HUES48 (cell line): ENCODE measurements around the gene ASIC1.

ENCODE experiments used
- H3K27ac ChIP-seq: one replicate; pipeline ENCODE4 v1.7.0; 2013; ENCODE audit warnings: low read depth, low read length, inconsistent platforms
- H3K27me3 ChIP-seq: 2 replicates; pipeline ENCODE4 v1.6.1; 2013; ENCODE audit warnings: mild to moderate bottlenecking, low read length; ENCODE audit not compliant: control insufficient read depth, insufficient read depth
- H3K36me3 ChIP-seq: 2 replicates; pipeline ENCODE4 v1.6.1; 2013; ENCODE audit warnings: low read length; ENCODE audit not compliant: control insufficient read depth, insufficient read depth
- H3K4me1 ChIP-seq: 2 replicates; pipeline ENCODE4 v1.6.1; 2013; ENCODE audit warnings: mild to moderate bottlenecking, low read length; ENCODE audit not compliant: control insufficient read depth, insufficient read depth
- H3K4me3 ChIP-seq: 2 replicates; pipeline ENCODE4 v1.5.1; 2013; ENCODE audit warnings: mild to moderate bottlenecking, low read depth, low read length
- H3K9ac ChIP-seq: 2 replicates; pipeline ENCODE4 v1.6.1; 2013; ENCODE audit warnings: mild to moderate bottlenecking, low read depth, low read length, moderate library complexity
- H3K9me3 ChIP-seq: 2 replicates; pipeline ENCODE4 v1.6.1; 2013; ENCODE audit warnings: low read length; ENCODE audit not compliant: control insufficient read depth, insufficient read depth

Gene ASIC1

DNA sequence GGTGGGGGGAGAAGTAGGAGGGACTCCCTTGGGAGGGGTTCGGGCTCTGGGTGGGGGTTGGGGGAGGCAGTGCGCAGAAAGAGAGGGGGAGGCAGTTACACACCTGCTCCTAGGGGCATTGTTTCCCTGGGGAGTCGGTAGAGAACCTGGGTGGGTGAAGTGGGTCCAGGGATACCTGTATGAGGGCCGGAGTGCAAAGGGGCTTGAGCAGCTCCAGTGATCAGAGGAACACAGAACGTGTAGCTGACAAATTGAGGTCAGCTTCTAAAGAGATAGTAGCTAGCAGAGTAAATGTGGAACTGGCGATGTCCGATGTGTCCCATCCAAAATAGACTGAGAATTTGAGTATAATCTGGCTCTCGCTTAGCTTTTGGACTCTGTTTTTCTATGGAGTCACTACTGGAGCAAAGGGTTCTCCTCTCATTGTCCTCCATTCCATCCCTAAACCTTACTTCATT lies 28.2 kb downstream of the ASIC1 start:
- Histone ChIP-seq H3K4me3 (peak overlapping the region; percentile 75), H3K36me3 (peaks cover 44% of the 10 kb centered on the region), H3K27me3 (peaks cover 10% of the 10 kb centered on the region), H3K9ac (peak overlapping the region; percentile 11), H3K9me3 (no peaks in the 10 kb centered on the region), H3K27ac (peak overlapping the region; percentile 98), H3K4me1 (no peaks in the 10 kb centered on the region)

DNA sequence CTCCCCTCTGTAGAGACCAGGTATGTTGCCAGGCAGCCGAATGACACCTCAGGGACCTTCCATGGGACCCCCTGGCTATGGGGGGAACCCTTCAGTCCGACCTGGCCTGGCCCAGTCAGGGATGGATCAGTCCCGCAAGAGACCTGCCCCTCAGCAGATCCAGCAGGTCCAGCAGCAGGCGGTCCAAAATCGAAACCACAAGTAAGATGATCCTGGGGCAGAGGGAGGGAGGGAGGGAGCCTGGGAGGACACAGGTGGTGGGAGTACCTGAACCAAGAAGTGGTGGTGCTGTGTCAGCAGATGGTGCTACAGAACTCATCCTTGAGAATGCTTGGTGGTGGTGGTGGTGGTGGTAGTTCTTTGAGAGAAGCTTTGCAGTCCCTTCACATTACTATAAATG lies 28.8 kb downstream of the ASIC1 start:
- H3K27me3 ChIP-seq, result peaks cover 5% of the 10 kb centered on the region; the same call in 1 of the 2 replicates
- H3K4me3 ChIP-seq, result peak overlapping the region; percentile 75
- H3K9ac ChIP-seq, result no peak overlapping the region
- peaks cover 49% of the 10 kb centered on the region for H3K36me3 ChIP-seq
- no peaks in the 10 kb centered on the region for H3K9me3 ChIP-seq
- H3K27ac ChIP-seq, result peak overlapping the region; percentile 98
- no peaks in the 10 kb centered on the region for H3K4me1 ChIP-seq

DNA sequence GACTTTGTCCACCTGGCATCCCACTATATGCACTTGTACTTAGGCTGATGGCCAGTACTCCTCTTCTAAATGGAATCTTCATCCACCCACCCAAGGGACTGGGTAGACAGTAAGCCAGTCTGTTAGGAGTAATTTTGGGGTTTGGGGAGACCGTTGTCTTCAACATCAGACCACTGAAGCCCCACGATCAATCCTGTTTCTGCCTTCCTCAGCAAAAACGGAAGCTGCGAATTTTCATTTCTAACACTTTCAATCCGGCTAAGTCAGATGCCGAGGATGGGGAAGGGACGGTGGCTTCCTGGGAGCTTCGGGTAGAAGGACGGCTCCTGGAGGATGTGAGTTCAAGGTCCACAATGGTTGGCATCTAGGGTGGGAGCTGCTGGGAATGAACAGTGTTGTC lies 29.8 kb downstream of the ASIC1 start:
- Histone ChIP-seq H3K4me1 (no peaks in the 10 kb centered on the region), H3K9me3 (no peaks in the 10 kb centered on the region), H3K27ac (no peak overlapping the region), H3K27me3 (no peaks in the 10 kb centered on the region), H3K36me3 (peaks cover 58% of the 10 kb centered on the region), H3K4me3 (no peak overlapping the region), H3K9ac (no peak overlapping the region)

DNA sequence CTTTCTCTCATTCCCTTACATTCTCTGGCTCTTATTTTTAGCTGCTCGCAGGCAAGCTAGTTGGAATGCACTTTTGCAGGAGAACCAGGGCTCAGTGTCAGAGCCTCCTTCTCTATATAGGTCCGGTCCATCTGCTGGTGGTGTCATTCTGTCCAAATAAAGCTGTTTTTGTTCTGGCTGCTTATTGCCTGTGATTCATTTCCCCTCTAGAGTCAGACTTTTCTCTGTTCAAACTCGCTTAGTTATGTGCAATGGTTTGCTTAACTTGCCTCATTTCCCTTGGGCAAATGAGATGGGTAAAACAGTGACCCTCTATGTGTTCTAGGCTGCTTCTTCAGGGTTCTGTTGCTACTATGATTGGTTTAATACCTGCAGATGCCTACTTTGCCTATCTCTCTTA lies 30.6 kb downstream of the ASIC1 start:
- Histone ChIP-seq H3K4me1 (no peaks in the 10 kb centered on the region), H3K9ac (no peak overlapping the region), H3K4me3 (no peak overlapping the region), H3K36me3 (peaks cover 65% of the 10 kb centered on the region), H3K9me3 (no peaks in the 10 kb centered on the region), H3K27ac (no peak overlapping the region), H3K27me3 (no peaks in the 10 kb centered on the region)

DNA sequence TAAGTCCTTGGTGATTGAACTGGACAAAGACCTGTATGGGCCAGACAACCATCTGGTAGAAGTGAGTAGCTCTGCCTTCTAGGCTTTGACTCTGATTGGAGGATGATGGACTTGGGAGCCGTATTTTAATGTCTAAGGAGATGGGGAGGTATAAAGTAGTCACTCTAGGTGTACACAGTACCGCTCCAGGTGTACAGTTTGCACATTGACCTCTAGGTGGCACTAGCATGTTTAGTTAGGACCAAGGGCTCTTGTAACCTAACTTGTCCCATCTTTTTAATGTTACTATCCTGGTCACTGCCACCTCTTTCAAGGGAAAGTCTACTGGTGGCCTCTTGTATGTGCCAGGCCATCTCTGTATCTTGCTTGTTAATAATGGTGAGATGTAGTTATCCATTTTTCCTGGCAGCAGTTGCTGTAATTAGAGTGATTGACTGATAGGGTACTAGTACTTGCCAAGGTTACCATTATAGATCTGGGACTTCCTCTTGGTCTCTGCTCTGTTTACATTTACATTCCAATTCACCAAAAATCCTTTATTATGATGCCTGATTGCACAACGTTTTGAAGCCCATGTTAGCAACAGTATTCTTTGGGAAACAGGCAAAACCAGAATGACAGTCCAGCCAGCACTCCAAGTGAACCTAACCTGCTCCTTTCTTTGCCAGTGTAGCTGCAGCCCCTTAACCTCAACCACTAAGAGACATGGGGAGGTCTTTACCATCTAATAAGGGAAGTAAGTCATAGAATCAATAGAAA lies 31.4 kb downstream of the ASIC1 start:
- Histone ChIP-seq H3K9ac (no peak overlapping the region), H3K9me3 (no peaks in the 10 kb centered on the region), H3K36me3 (peaks cover 72% of the 10 kb centered on the region), H3K27me3 (no peaks in the 10 kb centered on the region), H3K4me3 (no peak overlapping the region), H3K27ac (no peak overlapping the region), H3K4me1 (no peaks in the 10 kb centered on the region)

DNA sequence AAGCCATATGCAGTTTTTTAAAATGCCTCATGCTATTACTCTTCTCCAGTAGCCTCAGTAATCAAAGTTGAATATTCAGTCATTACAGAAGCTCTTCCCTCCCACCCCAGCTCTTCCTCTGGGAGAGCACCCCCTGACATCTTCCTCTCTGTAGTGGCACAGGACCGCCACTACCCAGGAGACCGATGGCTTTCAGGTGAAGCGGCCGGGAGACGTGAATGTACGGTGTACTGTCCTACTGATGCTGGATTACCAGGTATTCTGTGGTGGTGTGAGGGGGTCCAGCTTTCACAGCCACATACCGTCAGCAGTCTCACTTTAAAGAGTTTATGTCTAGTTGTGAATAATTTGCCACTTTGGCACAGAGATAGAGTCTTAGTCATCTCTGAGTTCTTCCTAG lies 32.3 kb downstream of the ASIC1 start:
- no peaks in the 10 kb centered on the region for H3K4me1 ChIP-seq
- H3K36me3 ChIP-seq, result peaks cover 82% of the 10 kb centered on the region
- no peaks in the 10 kb centered on the region for H3K9me3 ChIP-seq
- no peak overlapping the region for H3K4me3 ChIP-seq
- no peak overlapping the region for H3K9ac ChIP-seq
- no peak overlapping the region for H3K27ac ChIP-seq
- H3K27me3 ChIP-seq, result no peaks in the 10 kb centered on the region

DNA sequence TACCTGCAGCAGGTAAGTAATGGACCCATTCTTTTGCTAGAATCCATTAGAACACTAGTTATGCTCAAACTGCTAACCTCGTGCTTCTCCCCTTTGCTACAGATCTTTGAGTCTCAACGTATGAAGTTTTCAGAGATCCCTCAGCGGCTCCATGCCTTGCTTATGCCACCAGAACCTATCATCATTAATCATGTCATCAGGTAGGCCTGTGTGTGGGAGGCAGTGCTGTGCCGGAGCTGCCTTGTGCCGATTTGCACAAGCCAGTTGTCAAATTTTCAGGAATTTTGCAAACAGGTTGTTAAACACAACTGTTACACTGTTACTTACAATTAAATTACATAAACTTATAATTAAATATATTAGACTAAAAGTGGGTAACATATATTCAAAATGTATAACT lies 33.0 kb downstream of the ASIC1 start:
- no peak overlapping the region for H3K27ac ChIP-seq
- no peak overlapping the region for H3K4me3 ChIP-seq
- H3K36me3 ChIP-seq, result peaks cover 87% of the 10 kb centered on the region
- H3K9ac ChIP-seq, result no peak overlapping the region
- H3K27me3 ChIP-seq, result no peaks in the 10 kb centered on the region
- no peaks in the 10 kb centered on the region for H3K4me1 ChIP-seq
- no peaks in the 10 kb centered on the region for H3K9me3 ChIP-seq

DNA sequence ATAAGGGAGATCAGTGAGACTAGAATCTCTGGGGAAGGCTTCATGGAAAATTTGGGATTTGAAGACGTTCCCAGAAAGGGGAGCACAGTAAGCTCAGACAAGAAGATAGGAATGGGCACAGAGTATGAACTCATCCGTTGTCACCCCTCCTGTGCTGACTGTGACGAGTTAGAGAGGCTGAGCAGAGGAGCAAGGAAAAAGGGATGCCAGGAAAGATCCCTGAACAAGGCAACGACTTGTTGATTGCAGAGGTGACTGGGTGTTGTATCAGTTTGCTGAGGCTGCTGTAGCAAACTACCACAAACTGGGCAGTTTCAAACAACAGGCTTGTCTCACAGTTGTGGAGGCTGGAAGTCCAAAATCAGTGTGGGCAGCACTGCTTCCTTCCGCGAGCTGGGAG lies 40.6 kb downstream of the ASIC1 start:
- no peak overlapping the region for H3K9ac ChIP-seq

DNA sequence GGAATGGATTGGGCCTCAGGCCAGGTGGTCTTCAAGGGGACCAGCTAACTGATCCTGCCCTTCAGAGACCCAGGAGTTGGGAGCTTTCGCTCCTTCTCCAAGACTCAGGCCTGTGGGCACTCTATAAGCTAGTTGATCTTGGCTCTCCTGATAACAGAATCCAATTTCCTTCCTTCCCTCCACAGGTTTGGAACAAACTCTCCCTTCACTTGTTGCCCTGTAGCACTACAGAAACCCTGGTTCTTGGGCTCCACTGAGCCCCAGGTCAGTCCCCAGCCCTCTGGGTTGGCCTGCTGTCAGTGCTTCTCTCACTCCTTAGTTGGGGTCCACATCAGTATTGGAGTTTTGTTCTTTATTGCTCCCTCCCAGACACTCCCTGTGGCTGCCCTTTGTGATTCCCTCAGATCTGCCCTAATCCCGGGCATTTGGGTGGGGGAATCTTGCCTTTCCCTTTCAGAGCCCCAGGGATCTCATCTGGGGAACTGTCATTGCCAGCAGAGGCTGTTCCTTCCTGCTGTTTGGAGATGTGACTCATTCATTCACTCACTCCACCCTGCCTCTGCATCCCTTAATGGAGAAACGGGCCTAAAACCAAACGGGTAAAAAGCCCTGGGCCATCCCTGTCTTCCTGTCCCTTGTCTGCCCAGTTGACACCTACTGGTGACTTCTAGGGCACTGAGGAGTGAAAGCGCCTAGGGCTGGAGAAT lies 42.1 kb downstream of the ASIC1 start:
- Histone ChIP-seq H3K4me3 (no peak overlapping the region), H3K27me3 (no peaks in the 10 kb centered on the region), H3K4me1 (peaks cover 11% of the 10 kb centered on the region; the same call in 1 of the 2 replicates), H3K27ac (peak overlapping the region; percentile 77), H3K9me3 (no peaks in the 10 kb centered on the region), H3K36me3 (peaks cover 63% of the 10 kb centered on the region), H3K9ac (no peak overlapping the region)

More for the DNA sequence above, 40.6 kb downstream of the ASIC1 start:
- Histone ChIP-seq H3K4me1 (peaks cover 5% of the 10 kb centered on the region; the same call in 1 of the 2 replicates), H3K27ac (no peak overlapping the region), H3K27me3 (no peaks in the 10 kb centered on the region), H3K36me3 (peaks cover 78% of the 10 kb centered on the region), H3K4me3 (no peak overlapping the region), H3K9me3 (no peaks in the 10 kb centered on the region)

DNA sequence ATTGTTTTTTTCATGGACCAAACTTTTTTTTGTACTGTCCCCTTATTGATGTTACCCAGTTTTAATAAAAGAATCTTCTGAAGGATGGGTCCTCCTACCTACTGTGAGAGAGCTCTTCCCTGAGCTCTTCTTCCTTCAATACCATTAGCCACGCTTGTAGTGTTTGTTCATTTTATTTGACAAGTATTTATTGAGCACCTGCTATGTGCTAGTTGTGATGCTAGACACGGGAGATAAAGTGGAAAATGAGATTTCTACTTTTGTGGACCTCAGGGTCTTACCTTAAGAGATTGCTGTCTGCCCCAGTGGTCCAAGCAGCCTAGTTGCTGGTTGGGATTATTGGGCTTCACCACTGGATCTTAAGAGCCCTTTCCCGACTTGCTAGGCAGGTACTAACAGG lies 43.2 kb downstream of the ASIC1 start:
- Histone ChIP-seq H3K9ac (no peak overlapping the region), H3K4me3 (no peak overlapping the region), H3K27me3 (no peaks in the 10 kb centered on the region), H3K36me3 (peaks cover 54% of the 10 kb centered on the region), H3K9me3 (no peaks in the 10 kb centered on the region), H3K4me1 (peaks cover 11% of the 10 kb centered on the region; the same call in 1 of the 2 replicates), H3K27ac (no peak overlapping the region)

DNA sequence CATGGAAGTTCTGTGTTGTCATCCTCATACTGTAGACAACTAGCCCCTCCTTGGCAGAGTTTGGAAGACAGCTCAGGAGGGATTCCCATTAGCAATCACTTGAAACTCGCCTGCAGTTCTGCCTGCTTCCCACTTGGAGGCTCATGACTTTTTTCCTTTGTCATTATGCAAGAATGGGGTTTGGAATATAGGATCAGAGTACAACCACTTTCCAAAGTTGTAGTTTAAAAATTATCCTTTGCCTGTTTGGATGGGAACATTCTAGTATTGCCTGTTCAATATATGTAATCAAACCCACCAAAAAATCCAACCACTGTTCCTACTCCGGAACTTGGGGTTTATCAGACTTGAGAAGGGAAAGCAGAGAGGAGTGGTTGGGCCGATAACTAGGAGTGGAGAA lies 44.3 kb downstream of the ASIC1 start:
- peaks cover 11% of the 10 kb centered on the region; the same call in 1 of the 2 replicates for H3K4me1 ChIP-seq
- H3K4me3 ChIP-seq, result no peak overlapping the region
- no peak overlapping the region for H3K9ac ChIP-seq
- H3K27me3 ChIP-seq, result no peaks in the 10 kb centered on the region
- H3K9me3 ChIP-seq, result no peaks in the 10 kb centered on the region
- H3K36me3 ChIP-seq, result peaks cover 43% of the 10 kb centered on the region
- H3K27ac ChIP-seq, result peak overlapping the region; percentile 64
